Measurements from ENCODE around the gene PRKD2. TPM values are rescaled to one million over a fixed set of nuclear protein-coding genes. Genes with fewer than 3 reads are reported as not detected.

The PRKD2 gene
- total and polyA plus RNA-seq, 10 of the 15 experiments (the other 5 are each of a cell fraction or from before 2014, with no cell fraction given), result 2.3 to 98.8 (median 32.9) TPM

DNA sequence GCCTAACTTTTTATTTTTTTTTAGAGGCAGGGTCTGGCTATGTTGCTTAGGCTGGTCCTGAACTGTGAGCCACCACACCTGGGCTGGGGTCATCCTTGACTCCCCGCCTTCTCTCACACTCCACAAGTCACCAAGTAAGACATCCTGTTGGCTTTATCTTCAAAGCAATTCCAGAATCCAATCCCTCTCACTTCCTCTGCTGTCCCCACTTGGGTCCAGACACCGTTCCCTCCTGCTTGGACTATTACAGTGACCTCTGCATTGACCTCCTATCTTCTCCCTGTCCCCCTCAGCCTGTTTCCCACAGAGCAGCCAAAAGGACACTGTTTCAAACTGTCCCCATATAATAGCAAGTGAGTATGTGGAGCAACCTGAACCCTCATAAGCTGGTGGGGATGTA is 76.3 kb downstream of the PRKD2 start:
- no TSS peak for BruUV-seq (replicated peaks)
- Histone ChIP-seq H3K9ac (ENCODE audit: control insufficient read depth, insufficient read depth, low read length) (no peak overlapping the region), H3K4me1 (ENCODE audit: control insufficient read depth, insufficient read depth, low read length) (peaks cover 15% of the 10 kb centered on the region), H4K20me1 (ENCODE audit: control insufficient read depth, insufficient read depth) (no peaks in the 10 kb centered on the region), H3K27me3 (replicated peaks in 1 of 2; ENCODE audit: control insufficient read depth in 2 of 2, insufficient read depth in 2 of 2, low read length in 1 of 2) (no peaks in the 10 kb centered on the region), H3K27ac (ENCODE audit: control insufficient read depth, insufficient read depth) (no peak overlapping the region), H3K79me2 (ENCODE audit: control insufficient read depth, insufficient read depth, low read length) (no peaks in the 10 kb centered on the region), H3K9me3 (replicated peaks; ENCODE audit: control insufficient read depth, insufficient read depth, low read length) (no peaks in the 10 kb centered on the region; the same call in 2 of the 3 replicates), H3K36me3 (ENCODE audit: control insufficient read depth in 2 of 2, insufficient read depth in 2 of 2, low read length in 1 of 2) (no peaks in the 10 kb centered on the region), H2AFZ (ENCODE audit: control insufficient read depth, low read depth, low read length) (no peak overlapping the region), H3K4me3 (no peak overlapping the region), H3K4me2 (ENCODE audit: control insufficient read depth, insufficient read depth) (no peak overlapping the region)
- DNase-seq (ENCODE audit: low read depth, low spot score), result no peak
- ChIA-PET CTCF (interaction anchor here (1.1 to 1.6 kb wide), 3 partner anchors 62 to 200 kb away, joined by 3 to 6 read pairs (median 3); no protein-coding TSS in a partner anchor), RAD21 (ENCODE audit: unreplicated experiment) (interaction anchor here (0.9 kb wide), 1 partner anchor 22 kb away, joined by 3 read pairs; no protein-coding TSS in a partner anchor), SMC1A (ENCODE audit: uncharacterized antibody, unreplicated experiment) (interaction anchor here (0.8 kb wide), 2 partner anchors 36 to 74 kb away, joined by 3 read pairs; no protein-coding TSS in a partner anchor), POLR2A (interaction anchor here (0.6 to 0.7 kb wide), 2 partner anchors 52 to 154 kb away, joined by 3 to 6 read pairs; no protein-coding TSS in a partner anchor)
- TF ChIP-seq, protein P1, sequence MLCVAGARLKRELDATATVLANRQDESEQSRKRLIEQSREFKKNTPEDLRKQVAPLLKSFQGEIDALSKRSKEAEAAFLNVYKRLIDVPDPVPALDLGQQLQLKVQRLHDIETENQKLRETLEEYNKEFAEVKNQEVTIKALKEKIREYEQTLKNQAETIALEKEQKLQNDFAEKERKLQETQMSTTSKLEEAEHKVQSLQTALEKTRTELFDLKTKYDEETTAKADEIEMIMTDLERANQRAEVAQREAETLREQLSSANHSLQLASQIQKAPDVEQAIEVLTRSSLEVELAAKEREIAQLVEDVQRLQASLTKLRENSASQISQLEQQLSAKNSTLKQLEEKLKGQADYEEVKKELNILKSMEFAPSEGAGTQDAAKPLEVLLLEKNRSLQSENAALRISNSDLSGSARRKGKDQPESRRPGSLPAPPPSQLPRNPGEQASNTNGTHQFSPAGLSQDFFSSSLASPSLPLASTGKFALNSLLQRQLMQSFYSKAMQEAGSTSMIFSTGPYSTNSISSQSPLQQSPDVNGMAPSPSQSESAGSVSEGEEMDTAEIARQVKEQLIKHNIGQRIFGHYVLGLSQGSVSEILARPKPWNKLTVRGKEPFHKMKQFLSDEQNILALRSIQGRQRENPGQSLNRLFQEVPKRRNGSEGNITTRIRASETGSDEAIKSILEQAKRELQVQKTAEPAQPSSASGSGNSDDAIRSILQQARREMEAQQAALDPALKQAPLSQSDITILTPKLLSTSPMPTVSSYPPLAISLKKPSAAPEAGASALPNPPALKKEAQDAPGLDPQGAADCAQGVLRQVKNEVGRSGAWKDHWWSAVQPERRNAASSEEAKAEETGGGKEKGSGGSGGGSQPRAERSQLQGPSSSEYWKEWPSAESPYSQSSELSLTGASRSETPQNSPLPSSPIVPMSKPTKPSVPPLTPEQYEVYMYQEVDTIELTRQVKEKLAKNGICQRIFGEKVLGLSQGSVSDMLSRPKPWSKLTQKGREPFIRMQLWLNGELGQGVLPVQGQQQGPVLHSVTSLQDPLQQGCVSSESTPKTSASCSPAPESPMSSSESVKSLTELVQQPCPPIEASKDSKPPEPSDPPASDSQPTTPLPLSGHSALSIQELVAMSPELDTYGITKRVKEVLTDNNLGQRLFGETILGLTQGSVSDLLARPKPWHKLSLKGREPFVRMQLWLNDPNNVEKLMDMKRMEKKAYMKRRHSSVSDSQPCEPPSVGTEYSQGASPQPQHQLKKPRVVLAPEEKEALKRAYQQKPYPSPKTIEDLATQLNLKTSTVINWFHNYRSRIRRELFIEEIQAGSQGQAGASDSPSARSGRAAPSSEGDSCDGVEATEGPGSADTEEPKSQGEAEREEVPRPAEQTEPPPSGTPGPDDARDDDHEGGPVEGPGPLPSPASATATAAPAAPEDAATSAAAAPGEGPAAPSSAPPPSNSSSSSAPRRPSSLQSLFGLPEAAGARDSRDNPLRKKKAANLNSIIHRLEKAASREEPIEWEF (IDR thresholded peaks at IDR 0.05; ENCODE audit: insufficient replicate concordance, low read depth, low read length), result no peak
- no peak for TF ChIP-seq JUNB (IDR thresholded peaks at IDR 0.05)
- TF ChIP-seq, protein P2, sequence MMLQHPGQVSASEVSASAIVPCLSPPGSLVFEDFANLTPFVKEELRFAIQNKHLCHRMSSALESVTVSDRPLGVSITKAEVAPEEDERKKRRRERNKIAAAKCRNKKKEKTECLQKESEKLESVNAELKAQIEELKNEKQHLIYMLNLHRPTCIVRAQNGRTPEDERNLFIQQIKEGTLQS (IDR thresholded peaks at IDR 0.05; ENCODE audit: borderline replicate concordance, extremely low read depth, low read depth, low read length), result no peak
- TF ChIP-seq, protein P3, sequence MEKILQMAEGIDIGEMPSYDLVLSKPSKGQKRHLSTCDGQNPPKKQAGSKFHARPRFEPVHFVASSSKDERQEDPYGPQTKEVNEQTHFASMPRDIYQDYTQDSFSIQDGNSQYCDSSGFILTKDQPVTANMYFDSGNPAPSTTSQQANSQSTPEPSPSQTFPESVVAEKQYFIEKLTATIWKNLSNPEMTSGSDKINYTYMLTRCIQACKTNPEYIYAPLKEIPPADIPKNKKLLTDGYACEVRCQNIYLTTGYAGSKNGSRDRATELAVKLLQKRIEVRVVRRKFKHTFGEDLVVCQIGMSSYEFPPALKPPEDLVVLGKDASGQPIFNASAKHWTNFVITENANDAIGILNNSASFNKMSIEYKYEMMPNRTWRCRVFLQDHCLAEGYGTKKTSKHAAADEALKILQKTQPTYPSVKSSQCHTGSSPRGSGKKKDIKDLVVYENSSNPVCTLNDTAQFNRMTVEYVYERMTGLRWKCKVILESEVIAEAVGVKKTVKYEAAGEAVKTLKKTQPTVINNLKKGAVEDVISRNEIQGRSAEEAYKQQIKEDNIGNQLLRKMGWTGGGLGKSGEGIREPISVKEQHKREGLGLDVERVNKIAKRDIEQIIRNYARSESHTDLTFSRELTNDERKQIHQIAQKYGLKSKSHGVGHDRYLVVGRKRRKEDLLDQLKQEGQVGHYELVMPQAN (conservative IDR thresholded peaks at IDR 0.05), result no peak
- TF ChIP-seq ZNF274 (IDR thresholded peaks at IDR 0.05; ENCODE audit: insufficient read depth, insufficient read length), result no peak
- TF ChIP-seq HCFC1 (IDR thresholded peaks at IDR 0.05; ENCODE audit: low read length), result no peak
- no peak for TF ChIP-seq RELA (IDR thresholded peaks at IDR 0.05; ENCODE audit: borderline replicate concordance, partially characterized antibody)
- TF ChIP-seq STAT3 (IDR thresholded peaks at IDR 0.05; ENCODE audit: low read depth, low read length), result no peak
- TF ChIP-seq TARDBP (IDR thresholded peaks at IDR 0.05; ENCODE audit: borderline replicate concordance), result no peak
- no peak for TF ChIP-seq RFX5 (IDR thresholded peaks at IDR 0.05; ENCODE audit: low read depth, low read length)
- TF ChIP-seq, protein P4, sequence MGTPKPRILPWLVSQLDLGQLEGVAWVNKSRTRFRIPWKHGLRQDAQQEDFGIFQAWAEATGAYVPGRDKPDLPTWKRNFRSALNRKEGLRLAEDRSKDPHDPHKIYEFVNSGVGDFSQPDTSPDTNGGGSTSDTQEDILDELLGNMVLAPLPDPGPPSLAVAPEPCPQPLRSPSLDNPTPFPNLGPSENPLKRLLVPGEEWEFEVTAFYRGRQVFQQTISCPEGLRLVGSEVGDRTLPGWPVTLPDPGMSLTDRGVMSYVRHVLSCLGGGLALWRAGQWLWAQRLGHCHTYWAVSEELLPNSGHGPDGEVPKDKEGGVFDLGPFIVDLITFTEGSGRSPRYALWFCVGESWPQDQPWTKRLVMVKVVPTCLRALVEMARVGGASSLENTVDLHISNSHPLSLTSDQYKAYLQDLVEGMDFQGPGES (IDR thresholded peaks at IDR 0.05), result no peak
- 85% methylated on average over 2 of the region's 2 CpGs for WGBS (ENCODE audit: insufficient coverage, insufficient replicate concordance, low lambda C conversion rate, missing lambda C conversion rate)
- ATAC-seq, result no peak
- intact Hi-C loops (cut with micrococcal nuclease; ENCODE audit: unreplicated experiment), result no loop called here
- FAIRE-seq, result no peak
- in situ Hi-C loops (cut with MboI), result no loop called here

All from GM12878 (cell line).